Measurements from ENCODE around the gene BSDC1.

The BSDC1 gene

DNA sequence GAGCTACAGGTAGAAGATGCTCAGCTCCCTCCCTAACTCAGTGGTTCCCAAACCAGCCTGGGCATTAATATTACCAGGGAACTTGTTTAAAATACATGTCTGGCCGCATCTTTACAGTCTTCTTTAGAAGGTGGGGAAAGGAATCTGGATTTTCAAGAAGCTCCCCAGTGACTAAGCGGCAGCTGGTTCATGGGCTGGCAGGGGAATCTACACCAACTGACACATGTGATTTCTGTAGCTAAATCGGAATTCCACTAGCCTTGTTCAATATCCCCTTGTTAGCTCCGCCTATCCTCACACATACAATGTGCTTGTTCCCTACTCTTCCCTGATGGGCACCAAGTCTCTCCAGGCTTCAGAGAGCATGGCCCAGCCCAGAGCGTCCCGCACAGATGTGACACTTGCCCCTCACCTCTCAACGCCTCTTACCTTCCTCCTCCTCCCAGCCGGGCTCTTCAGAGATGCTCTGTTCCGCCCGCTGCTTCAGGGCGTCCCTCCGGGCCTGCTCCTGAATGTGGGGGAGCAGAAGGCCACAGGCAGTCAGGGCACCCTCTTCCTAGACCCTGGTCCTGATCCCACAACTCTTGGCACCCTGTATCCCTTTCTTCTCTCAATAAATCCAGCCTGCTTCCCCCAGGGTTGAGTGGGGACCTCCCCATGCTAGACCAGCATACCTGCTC, 16.6 kb downstream of the BSDC1 start:
- Mint-ChIP-seq H3K9me3 (no peaks in the 10 kb centered on the region), H3K27ac (no peak overlapping the region), H3K36me3 (ENCODE audit: low read depth) (peaks cover 29% of the 10 kb centered on the region), H3K4me3 (no peak overlapping the region), H3K27me3 (ENCODE audit: low read depth) (no peaks in the 10 kb centered on the region), H3K4me1 (ENCODE audit: low read depth) (peaks cover 4% of the 10 kb centered on the region)

DNA sequence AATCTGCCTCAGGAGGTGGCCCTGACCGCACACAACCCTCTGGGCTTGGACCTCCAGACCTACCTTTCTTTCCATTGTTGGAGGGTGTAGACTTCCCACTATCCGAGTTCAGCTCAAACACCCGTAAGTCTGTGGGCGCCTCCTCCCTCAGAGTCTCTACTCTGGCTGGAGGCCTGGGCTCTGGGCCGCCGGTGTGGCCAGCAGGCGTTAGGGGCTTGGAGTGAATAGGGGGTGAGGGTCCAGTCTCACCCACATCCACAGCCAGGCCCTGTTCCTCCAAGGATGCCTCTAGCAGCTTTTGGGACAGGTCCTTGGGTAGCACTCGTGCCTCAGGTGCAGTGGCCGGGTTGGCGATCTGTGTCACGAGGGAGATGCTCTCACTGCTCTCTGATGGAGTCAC, 18.0 kb downstream of the BSDC1 start:
- Mint-ChIP-seq H3K36me3 (ENCODE audit: low read depth) (peaks cover 37% of the 10 kb centered on the region), H3K4me1 (ENCODE audit: low read depth) (peaks cover 16% of the 10 kb centered on the region), H3K27ac (no peak overlapping the region), H3K27me3 (ENCODE audit: low read depth) (no peaks in the 10 kb centered on the region), H3K4me3 (no peak overlapping the region), H3K9me3 (no peaks in the 10 kb centered on the region)

DNA sequence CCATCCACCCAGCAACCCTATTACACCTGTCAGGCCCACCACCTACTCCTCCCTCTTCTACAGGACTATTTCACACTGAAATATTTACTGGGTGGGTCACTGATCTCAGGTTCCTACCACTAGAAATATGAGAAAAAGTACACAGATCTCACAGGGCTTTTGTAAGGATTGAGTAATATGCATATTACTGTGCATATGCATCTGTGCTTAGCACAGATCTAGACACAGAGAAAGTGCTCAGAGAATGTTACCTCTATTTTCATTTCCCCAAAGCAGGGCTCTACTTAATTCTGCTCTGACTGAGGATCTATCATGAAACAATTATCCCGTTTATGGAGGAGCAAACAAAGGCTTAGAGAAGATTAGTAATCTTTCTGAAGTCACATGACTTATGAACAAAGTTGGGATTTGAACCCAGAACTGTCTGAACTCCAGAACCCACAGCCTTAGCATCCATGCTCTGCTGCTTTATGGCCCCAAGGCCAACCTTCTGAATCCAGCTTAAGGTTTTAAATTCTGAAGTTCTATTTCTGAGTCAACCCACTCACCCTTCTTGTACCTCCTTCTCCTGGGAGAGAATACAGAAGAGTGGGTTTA, 20.1 kb downstream of the BSDC1 start:
- Mint-ChIP-seq H3K4me1 (ENCODE audit: low read depth) (peaks cover 16% of the 10 kb centered on the region), H3K4me3 (no peak overlapping the region), H3K27ac (no peak overlapping the region), H3K27me3 (ENCODE audit: low read depth) (no peaks in the 10 kb centered on the region), H3K9me3 (no peaks in the 10 kb centered on the region), H3K36me3 (ENCODE audit: low read depth) (peaks cover 26% of the 10 kb centered on the region)

GRCh38 chr1:32372149-32372756, 22.0 kb downstream of the BSDC1 start:
- Mint-ChIP-seq H3K9me3 (no peaks in the 10 kb centered on the region), H3K27ac (no peak overlapping the region)

DNA sequence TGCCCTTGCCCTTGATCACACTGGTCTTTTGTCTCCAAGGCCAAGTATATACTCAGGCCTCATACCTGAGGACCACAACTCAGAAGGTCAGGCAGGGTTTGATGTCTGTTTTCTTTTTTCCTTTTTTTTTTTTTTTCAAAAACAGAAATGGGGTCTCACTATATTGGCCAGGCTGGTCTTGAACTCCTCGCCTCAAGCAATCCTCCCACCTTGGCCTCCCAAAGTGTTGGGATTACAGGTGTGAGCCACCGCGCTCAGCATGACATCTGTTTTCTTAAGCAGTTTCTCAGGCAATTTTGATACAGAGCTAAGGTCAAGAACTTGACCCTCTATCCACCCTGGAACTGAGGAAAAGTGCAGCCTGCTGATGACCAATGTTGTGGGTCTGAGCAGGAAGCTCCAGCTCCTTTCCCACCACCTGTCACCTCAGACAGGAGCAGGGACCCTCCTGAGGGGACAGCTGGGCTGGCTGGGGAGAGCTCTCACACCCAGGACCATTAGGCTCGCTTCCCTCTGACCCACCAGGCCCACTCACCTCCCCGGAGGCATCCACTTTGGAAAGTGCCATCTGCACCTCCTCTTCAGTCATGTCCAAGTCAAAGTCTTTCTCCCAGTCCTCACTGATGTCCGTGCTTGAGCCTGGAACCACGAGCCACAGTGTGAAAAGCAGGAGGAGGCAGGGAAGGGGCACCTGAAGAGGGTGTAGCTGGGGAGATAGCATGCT, 26.2 kb downstream of the BSDC1 start:
- Mint-ChIP-seq H3K36me3 (ENCODE audit: low read depth) (peaks cover 24% of the 10 kb centered on the region), H3K9me3 (no peaks in the 10 kb centered on the region), H3K27me3 (ENCODE audit: low read depth) (no peaks in the 10 kb centered on the region), H3K27ac (no peak overlapping the region), H3K4me3 (no peak overlapping the region), H3K4me1 (ENCODE audit: low read depth) (peaks cover 16% of the 10 kb centered on the region)

More at GRCh38 chr1:32372149-32372756, 22.0 kb downstream of the BSDC1 start:
- H3K4me3 Mint-ChIP-seq = no peak overlapping the region
- H3K27me3 Mint-ChIP-seq (ENCODE audit: low read depth) = no peaks in the 10 kb centered on the region
- peaks cover 16% of the 10 kb centered on the region for H3K4me1 Mint-ChIP-seq (ENCODE audit: low read depth)
- peaks cover 17% of the 10 kb centered on the region for H3K36me3 Mint-ChIP-seq (ENCODE audit: low read depth)

DNA sequence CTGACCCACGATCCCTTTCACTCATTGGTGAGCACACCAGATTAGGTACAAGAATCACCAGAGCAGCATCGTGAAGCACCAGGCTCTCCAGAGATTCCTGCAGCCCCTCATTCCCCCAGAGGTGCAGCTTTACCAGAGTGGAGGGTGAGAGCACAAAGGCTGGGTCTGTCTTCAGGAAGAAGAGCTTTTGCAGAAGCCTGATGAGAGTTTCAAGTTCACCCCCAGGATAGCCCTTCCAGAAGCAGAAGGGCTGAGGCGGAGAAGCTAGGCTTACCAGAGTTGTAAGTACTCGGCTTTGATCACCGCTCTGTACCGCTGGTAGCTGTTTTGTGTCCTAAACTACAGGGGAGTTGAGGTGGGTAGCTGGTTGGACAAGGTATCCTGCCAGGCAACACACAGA, 28.8 kb downstream of the BSDC1 start:
- Mint-ChIP-seq H3K4me1 (ENCODE audit: low read depth) (peaks cover 6% of the 10 kb centered on the region), H3K36me3 (ENCODE audit: low read depth) (peaks cover 27% of the 10 kb centered on the region), H3K27ac (no peak overlapping the region)

DNA sequence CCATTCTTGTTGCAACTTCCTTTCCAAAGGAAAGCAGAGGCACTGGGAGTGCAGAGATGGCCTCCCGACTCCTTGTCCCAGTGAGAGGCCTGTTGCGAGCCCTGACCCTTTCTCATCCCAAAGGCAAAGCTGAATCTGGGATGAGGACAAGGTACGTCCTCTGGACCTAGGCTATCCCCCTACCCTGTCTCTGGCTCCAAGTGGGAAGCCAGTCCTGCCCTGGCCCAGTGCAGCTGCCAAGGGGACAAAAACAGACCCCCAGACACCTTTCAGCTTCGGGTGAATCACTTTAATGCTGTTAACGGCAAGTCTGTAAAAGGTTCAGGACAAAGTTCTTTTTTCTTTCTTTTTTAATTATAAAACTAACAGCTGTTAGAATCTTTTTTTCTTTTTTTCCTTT, 29.4 kb downstream of the BSDC1 start:
- Mint-ChIP-seq H3K36me3 (ENCODE audit: low read depth) (peaks cover 28% of the 10 kb centered on the region), H3K27me3 (ENCODE audit: low read depth) (peaks cover 7% of the 10 kb centered on the region), H3K27ac (no peak overlapping the region), H3K4me3 (no peak overlapping the region), H3K4me1 (ENCODE audit: low read depth) (peaks cover 10% of the 10 kb centered on the region), H3K9me3 (no peaks in the 10 kb centered on the region)

More for the DNA sequence above, 28.8 kb downstream of the BSDC1 start:
- Mint-ChIP-seq H3K4me3 (no peak overlapping the region), H3K27me3 (ENCODE audit: low read depth) (peaks cover 7% of the 10 kb centered on the region), H3K9me3 (no peaks in the 10 kb centered on the region)

GRCh38 chr1:32363713-32364112, 30.5 kb downstream of the BSDC1 start:
- no peak overlapping the region for H3K27ac Mint-ChIP-seq
- peaks cover 7% of the 10 kb centered on the region for H3K27me3 Mint-ChIP-seq (ENCODE audit: low read depth)
- no peaks in the 10 kb centered on the region for H3K9me3 Mint-ChIP-seq
- no peak overlapping the region for H3K4me3 Mint-ChIP-seq
- peaks cover 26% of the 10 kb centered on the region for H3K36me3 Mint-ChIP-seq (ENCODE audit: low read depth)
- peaks cover 15% of the 10 kb centered on the region for H3K4me1 Mint-ChIP-seq (ENCODE audit: low read depth)

GRCh38 chr1:32362474-32363313, 31.5 kb downstream of the BSDC1 start, which contains the start of the genes FAM229A and TSSK3:
TSS of gene FAM229A (minus strand) at chr1:32362485. CDS start at chr1:32362091, 394 bp downstream.
TSS of gene TSSK3 (plus strand) at chr1:32362539. CDS start at chr1:32362702, 163 bp downstream.
- Mint-ChIP-seq H3K27me3 (ENCODE audit: low read depth) (peaks cover 10% of the 10 kb centered on the region), H3K9me3 (no peaks in the 10 kb centered on the region), H3K4me3 (no peak within 1 kb of the TSS)

DNA sequence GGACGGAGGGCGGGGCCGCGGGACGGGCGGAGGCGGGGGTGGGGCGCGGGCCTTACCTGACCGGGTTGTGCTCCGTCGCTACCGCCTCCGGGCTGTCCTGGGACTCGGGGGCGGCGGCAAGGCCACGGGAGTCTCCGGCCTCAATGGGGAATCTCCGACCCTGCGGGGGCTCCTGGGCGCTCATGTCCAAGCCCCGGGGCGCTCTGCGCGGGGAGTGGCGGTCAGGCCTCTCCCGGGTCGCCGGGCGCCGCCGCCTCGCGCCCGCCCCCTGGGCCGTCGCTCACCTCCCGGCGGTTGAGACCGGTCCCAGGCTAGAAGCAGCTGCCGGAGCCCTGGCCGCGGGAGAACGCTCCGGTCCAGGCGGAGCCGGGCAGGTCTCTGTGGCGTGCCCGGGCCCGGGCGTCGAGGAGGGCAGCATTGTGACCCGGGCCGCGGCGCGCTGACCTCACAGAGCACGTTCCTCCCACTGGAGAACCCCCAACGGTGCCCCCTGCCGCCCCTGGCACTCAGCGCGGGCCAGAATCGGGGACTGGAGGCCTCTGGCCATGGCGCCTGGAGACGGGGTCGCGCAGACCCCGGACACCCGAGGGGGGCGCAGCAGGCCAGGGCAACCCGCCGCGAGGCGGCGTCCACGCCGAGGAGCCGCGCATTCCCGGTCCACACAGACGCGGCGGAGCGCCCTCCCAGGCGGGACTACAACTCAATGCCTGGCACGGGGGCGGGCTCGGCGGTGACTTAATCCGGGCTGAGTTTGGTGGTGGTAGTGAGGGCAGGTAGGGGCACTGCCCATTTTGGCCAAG, 32.4 kb downstream of the BSDC1 start:
- no peak overlapping the region for H3K27ac Mint-ChIP-seq
- H3K36me3 Mint-ChIP-seq (ENCODE audit: low read depth) = peaks cover 22% of the 10 kb centered on the region
- H3K4me3 Mint-ChIP-seq = no peak overlapping the region
- H3K27me3 Mint-ChIP-seq (ENCODE audit: low read depth) = peaks cover 10% of the 10 kb centered on the region
- H3K9me3 Mint-ChIP-seq = no peaks in the 10 kb centered on the region
- H3K4me1 Mint-ChIP-seq (ENCODE audit: low read depth) = peaks cover 17% of the 10 kb centered on the region

More at GRCh38 chr1:32362474-32363313, 31.5 kb downstream of the BSDC1 start, which contains the start of the genes FAM229A and TSSK3:
- no peak within 1 kb of the TSS for H3K27ac Mint-ChIP-seq
- peaks cover 22% of the 10 kb centered on the region for H3K36me3 Mint-ChIP-seq (ENCODE audit: low read depth)
- H3K4me1 Mint-ChIP-seq (ENCODE audit: low read depth) = peaks cover 17% of the 10 kb centered on the region

- Mint-ChIP-seq H3K9me3 (no peaks in the 10 kb centered on the region), H3K4me3 (no peak overlapping the region), H3K4me1 (ENCODE audit: low read depth) (peaks cover 19% of the 10 kb centered on the region), H3K27me3 (ENCODE audit: low read depth) (peaks cover 10% of the 10 kb centered on the region), H3K36me3 (ENCODE audit: low read depth) (peaks cover 22% of the 10 kb centered on the region), H3K27ac (no peak overlapping the region)
Measured at GRCh38 chr1:32361308-32361673, 33.0 kb downstream of the BSDC1 start.

GRCh38 chr1:32358435-32358834, 35.8 kb downstream of the BSDC1 start:
- Mint-ChIP-seq H3K27ac (no peak overlapping the region), H3K4me3 (no peak overlapping the region), H3K36me3 (ENCODE audit: low read depth) (peaks cover 15% of the 10 kb centered on the region), H3K9me3 (no peaks in the 10 kb centered on the region), H3K27me3 (ENCODE audit: low read depth) (peaks cover 10% of the 10 kb centered on the region), H3K4me1 (ENCODE audit: low read depth) (peaks cover 22% of the 10 kb centered on the region)

DNA sequence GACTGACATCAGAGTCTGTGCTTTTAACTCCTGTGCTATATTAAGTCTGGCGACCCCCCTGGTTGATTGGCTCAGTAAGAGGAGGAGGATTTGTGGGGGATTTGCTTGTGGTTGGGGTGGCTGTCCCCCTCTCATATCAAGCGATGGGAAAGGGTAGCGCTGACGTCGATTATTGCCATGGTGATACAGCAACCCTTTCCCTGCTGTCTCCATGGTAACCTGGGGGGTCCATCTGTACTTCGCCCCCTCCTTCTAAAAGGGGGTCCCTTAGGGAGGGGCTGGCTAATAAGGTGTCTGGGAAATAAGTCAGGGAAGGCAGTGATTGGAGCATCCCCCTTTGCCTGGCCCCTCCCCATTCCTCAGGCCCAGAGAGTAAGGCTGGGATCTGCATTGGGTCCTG, 36.6 kb downstream of the BSDC1 start:
- no peak overlapping the region for H3K27ac Mint-ChIP-seq
- no peaks in the 10 kb centered on the region for H3K9me3 Mint-ChIP-seq
- H3K4me3 Mint-ChIP-seq = no peak overlapping the region
- H3K4me1 Mint-ChIP-seq (ENCODE audit: low read depth) = peaks cover 25% of the 10 kb centered on the region
- peaks cover 10% of the 10 kb centered on the region for H3K27me3 Mint-ChIP-seq (ENCODE audit: low read depth)
- H3K36me3 Mint-ChIP-seq (ENCODE audit: low read depth) = peaks cover 10% of the 10 kb centered on the region

All from T-helper 1 cell treated with Interleukin-12 subunit alpha and Interleukin-12 subunit beta and Interleukin-4 antibody, amounts not matched to agents 30 μg/mL and 1 μg/mL, for 36 hours (primary cell).